ENCODE data around the gene MRPS12.

MRPS12 gene

GRCh38 chr19:38911388-38912001 is 19.2 kb upstream of the MRPS12 start:
- no peak for DNase-seq (ENCODE audit: low spot score)

GRCh38 chr19:38912600-38913514 is 17.9 kb upstream of the MRPS12 start:
- no peak for DNase-seq (ENCODE audit: low spot score)

- no peak for DNase-seq (ENCODE audit: low spot score)
Measured at GRCh38 chr19:38913958-38914357, 16.8 kb upstream of the MRPS12 start.

GRCh38 chr19:38915329-38916321 is 15.1 kb upstream of the MRPS12 start:
- no peak for DNase-seq (ENCODE audit: low spot score)

DNA sequence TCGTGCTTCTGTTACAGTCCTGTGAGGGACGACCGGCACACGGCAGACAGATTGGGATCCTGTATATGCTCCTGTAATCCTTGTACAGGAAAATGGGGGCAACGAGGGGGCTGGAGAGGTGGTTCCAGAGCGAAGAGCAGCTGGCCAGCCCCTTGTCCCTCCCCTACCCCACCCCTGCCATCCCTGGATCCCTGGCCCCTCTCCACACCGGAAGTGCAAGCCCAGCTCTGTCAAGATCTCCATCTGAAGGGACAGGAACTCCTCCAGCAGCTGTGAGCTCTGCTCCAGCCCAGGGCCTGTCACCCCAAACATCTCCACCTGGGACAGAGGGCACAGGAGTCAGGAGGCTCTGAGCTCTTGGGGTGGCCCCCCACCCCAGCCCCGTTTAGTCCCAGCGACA is 13.2 kb upstream of the MRPS12 start:
- DNase-seq (ENCODE audit: low spot score), result no peak

GRCh38 chr19:38917921-38918491 is 12.7 kb upstream of the MRPS12 start:
- DNase-seq (ENCODE audit: low spot score), result peak; percentile 88

- DNase-seq (ENCODE audit: low spot score), result no peak
Measured at GRCh38 chr19:38918526-38918925, 12.2 kb upstream of the MRPS12 start.

GRCh38 chr19:38919837-38920601 is 10.7 kb upstream of the MRPS12 start:
- DNase-seq (ENCODE audit: low spot score), result no peak

DNA sequence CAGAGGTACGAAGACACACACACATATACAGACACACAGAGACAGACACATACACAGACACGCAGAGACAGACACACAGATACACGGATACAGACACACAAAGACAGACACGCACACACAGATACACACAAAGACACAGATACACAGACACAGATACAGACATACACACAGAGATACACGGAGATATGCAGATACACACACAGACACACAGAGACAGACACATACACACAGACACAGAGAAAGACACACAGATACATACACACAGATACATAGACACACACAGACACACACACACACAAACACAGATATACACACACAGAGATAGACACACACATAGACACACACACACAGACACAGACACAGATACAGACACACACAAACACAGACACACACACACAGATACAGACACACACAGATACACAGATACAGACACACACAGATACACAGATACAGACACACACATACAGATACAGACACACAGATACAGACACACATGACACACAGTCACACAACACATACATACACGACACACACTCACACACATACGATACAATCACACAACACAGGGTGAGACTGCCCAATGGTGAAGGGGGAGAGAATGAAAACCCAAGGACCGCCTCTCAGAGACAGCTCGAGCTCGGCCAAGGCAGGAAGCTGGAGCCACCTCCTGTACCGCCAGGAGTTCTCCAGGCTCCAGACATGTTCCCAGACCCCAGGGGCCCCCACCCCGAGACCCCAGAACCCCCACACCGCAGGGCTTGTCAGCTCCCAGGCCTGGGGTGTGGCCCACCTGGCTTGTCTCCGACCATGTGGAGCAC is 9.9 kb upstream of the MRPS12 start:
- DNase-seq (ENCODE audit: low spot score), result no peak

GRCh38 chr19:38921420-38922274 is 9.1 kb upstream of the MRPS12 start:
- no peak for DNase-seq (ENCODE audit: low spot score)

- DNase-seq (ENCODE audit: low spot score), result no peak
Measured at GRCh38 chr19:38922482-38922881, 8.3 kb upstream of the MRPS12 start.

DNA sequence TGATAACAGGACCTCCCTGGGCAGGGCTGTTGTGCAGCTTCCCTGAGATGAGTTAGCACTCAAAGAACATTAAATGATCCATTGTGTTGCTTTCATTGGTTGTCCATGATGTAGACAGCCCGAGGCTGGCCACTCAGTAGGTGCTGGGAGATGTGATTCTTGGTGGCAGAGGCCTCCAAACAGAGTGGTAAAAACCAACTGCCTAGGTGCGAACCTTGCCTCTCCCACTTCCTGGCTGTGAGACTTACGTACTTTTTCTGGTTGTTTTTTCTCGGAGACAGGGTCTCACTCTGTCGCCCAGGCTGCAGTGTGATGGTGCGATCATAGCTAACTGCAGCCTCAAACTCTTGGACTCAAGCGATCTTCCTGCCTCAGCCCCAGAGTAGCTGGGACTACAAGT is 6.4 kb upstream of the MRPS12 start:
- no peak for DNase-seq (ENCODE audit: low spot score)

DNA sequence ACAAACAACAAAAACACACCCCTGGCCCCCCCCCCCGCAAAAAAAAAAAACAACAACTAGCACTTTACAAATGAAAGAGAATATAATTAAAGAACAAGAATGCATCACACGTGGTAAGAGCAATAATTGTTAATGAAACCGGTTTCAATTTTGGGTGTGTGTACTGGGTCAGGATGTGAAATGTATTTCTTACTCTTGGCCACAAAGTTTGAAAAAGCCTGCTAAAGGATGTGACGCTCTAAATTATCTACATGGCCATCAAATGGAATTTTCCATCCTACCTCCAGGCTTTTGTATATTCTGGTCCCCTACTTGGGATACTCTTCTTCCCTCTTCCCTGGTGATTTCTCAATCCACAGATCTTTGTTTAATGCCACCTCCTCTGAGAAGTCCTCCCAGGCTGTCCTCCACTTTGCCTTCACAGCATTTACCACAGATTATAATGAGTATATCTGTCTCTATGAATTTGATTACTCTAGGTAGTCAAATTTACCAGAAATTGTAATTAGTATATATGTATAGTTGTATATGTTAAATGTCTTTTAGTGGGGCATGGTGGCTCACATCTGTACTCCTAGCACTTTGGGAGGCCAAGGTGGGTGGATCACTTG is 2.2 kb upstream of the MRPS12 start:
- DNase-seq (ENCODE audit: low spot score), result no peak

DNA sequence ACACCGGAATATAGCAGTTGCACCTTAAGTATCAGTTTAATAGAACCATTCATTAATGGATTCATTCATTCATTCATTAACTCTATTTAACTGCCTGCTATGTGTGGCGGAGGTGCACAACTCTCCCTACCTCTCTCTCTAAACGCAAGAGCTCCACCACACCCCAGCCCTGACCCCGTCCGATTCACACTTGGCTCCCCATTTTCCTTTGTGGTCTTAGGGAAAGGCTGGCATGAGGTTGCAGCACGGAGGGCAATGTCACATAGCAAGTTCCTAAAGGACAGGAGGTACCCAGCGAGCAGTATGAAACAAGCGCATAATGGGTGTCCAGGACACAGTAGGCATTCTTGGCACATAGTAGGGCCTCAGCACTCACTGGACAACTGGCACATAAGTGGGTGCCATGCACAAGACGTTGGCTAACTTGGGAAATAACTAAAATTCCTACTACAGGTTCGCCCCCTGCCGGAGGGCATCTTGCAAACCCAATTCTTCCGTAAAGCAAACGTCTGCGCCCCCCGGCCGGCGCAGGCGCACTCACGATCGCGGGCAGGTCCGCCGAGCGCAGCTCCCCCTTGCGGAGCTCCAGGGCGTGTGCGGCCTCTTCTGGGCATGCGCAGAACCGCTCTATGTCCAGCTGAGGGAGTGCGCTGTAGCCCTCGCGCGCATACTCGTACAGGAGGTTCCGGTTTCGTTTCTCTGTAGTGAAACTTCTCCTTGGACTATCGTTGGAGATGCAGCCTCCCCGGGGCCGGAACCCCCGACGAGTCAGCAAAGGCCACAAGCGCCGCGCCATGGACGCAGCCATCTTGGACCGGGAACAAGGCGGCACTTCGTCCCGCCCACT is 592 bp upstream of the MRPS12 start, which contains the start of gene SARS2:
Gene SARS2, minus strand, starts transcription at position 835 of the 847 bp plus-strand sequence. Its CDS starts 27 bp downstream, at position 808.
- DNase-seq (ENCODE audit: low spot score), result peak; percentile 94

- no peak for DNase-seq (ENCODE audit: low spot score)
Measured at GRCh38 chr19:38931521-38931793, 713 bp downstream of the MRPS12 start.

- peak; percentile 30 for DNase-seq (ENCODE audit: low spot score)
Measured at GRCh38 chr19:38932425-38933179, 1.9 kb downstream of the MRPS12 start.

DNA sequence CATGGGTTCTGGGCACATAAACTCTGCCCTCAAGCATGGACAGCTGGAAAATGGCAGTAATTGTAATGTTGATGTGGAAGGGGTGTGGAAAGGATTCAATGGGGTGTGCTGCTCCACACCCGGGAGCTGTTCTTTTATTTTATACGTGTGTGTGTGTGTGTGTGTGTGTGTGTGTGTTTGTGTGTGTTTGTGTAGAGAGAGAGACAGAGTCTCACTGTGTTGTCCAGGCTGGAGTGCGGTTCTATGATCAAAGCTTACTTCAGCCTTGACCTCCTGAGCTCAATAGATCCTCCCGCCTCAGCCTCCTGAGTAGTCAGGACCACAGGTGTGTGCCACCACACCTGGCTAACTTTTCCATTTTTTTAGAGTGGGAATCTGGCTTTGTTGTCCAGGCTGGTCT is 2.8 kb downstream of the MRPS12 start:
- no peak for DNase-seq (ENCODE audit: low spot score)
